Mesendoderm (in vitro differentiated cells): Measurements from ENCODE around the gene GIT1.

Experiments
- DNase-seq: peaks from one replicate; pipeline ENCODE4 v3.0.0; 2013
- H2AK5ac ChIP-seq: 2 replicates; pipeline ENCODE4 v1.6.1; 2013; ENCODE audit warnings: low read length, inconsistent platforms
- H2BK120ac ChIP-seq: 2 replicates; pipeline ENCODE4 v1.6.1; 2013; ENCODE audit warnings: low read depth, mild to moderate bottlenecking, low read length, moderate library complexity, mixed read lengths
- H2BK15ac ChIP-seq: replicated peaks from 2 replicates; pipeline ENCODE4 v1.6.1; 2013; ENCODE audit warnings: low read depth, mild to moderate bottlenecking, moderate library complexity
- H2BK5ac ChIP-seq: 2 replicates; pipeline ENCODE4 v1.6.1; 2013; ENCODE audit warnings: low read length, inconsistent platforms
- H3K18ac ChIP-seq: 2 replicates; pipeline ENCODE4 v1.6.1; 2013; ENCODE audit warnings: mild to moderate bottlenecking, low read length, mixed read lengths
- H3K23ac ChIP-seq: one replicate; pipeline ENCODE4 v1.6.1; 2013; ENCODE audit warnings: low read length
- H3K27ac ChIP-seq: 2 replicates; pipeline ENCODE4 v1.5.1; 2013; ENCODE audit warnings: low read depth, mild to moderate bottlenecking, inconsistent platforms, low read length, moderate library complexity
- H3K27me3 ChIP-seq: 2 replicates; pipeline ENCODE4 v1.6.1; 2013; ENCODE audit warnings: low read length, control low read depth, mild to moderate bottlenecking, inconsistent platforms; ENCODE audit not compliant: insufficient read depth, poor library complexity
- H3K36me3 ChIP-seq: 2 replicates; pipeline ENCODE4 v1.6.1; 2013; ENCODE audit warnings: low read length, inconsistent platforms; ENCODE audit not compliant: control insufficient read depth, insufficient read depth
- H3K4ac ChIP-seq: one replicate; pipeline ENCODE4 v1.6.1; 2013; ENCODE audit warnings: low read depth, mild to moderate bottlenecking, low read length, moderate library complexity
- H3K4me1 ChIP-seq: 2 replicates; pipeline ENCODE4 v1.6.1; 2013; ENCODE audit warnings: low read depth, low read length, inconsistent platforms; ENCODE audit not compliant: control insufficient read depth
- H3K4me2 ChIP-seq: 2 replicates; pipeline ENCODE4 v1.6.1; 2013; ENCODE audit warnings: low read length
- H3K4me3 ChIP-seq: 2 replicates; pipeline ENCODE4 v1.5.1; 2013; ENCODE audit warnings: mild to moderate bottlenecking, low read length
- H3K56ac ChIP-seq: one replicate; pipeline ENCODE4 v1.6.1; 2013; ENCODE audit warnings: low read length
- H3K79me1 ChIP-seq: 2 replicates; pipeline ENCODE4 v1.6.1; 2013; ENCODE audit warnings: low read length, inconsistent platforms
- H3K79me2 ChIP-seq: 2 replicates; pipeline ENCODE4 v1.6.1; 2013; ENCODE audit warnings: mild to moderate bottlenecking, low read length; ENCODE audit not compliant: control insufficient read depth, insufficient read depth
- H3K9ac ChIP-seq: 2 replicates; pipeline ENCODE4 v1.6.1; 2013; ENCODE audit warnings: low read length, inconsistent platforms
- H4K5ac ChIP-seq: one replicate; pipeline ENCODE4 v1.6.1; 2013; ENCODE audit warnings: low read length
- H4K8ac ChIP-seq: one replicate; pipeline ENCODE4 v1.6.1; 2013; ENCODE audit warnings: low read depth, mild to moderate bottlenecking, control low read depth, low read length, moderate library complexity
- WGBS: extraction: QIAGEN DNeasy Blood & Tissue Kit; methylation state at CpG from one replicate; pipeline ENCODE4 v1.1.7; 2013; ENCODE audit warnings: low lambda C conversion rate, missing lambda C conversion rate; ENCODE audit not compliant: insufficient coverage; ENCODE audit errors: extremely low coverage; 5-methylcytosine and 5-hydroxymethylcytosine counted together

GIT1 gene

DNA sequence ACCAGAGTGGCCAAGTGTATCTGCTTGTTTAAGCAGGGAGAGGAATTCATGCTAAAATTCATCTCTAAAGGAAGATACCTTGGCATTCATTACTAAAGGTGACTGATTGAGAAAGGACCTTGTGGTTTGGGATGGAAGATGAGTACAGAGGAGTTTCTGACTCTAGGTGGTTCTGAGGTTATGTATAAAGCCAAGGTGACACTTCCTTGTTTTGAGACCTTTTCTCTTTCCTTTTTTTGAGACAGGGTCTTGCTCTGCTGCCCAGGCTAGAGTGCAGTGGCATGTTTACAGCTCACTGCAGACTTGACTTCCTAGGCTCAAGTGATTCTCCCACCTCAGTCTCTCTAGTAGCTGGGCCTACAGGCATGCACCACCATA is 31.7 kb downstream of the GIT1 start:
- no peak overlapping the region for H3K4me2 ChIP-seq
- H3K23ac ChIP-seq = no peak overlapping the region
- no peaks in the 10 kb centered on the region for H3K79me1 ChIP-seq
- no peak overlapping the region for H3K9ac ChIP-seq
- no peak overlapping the region for H4K8ac ChIP-seq
- no peak overlapping the region for H3K56ac ChIP-seq
- H3K36me3 ChIP-seq = no peaks in the 10 kb centered on the region
- no peaks in the 10 kb centered on the region for H3K4me1 ChIP-seq
- no peak overlapping the region for H2AK5ac ChIP-seq
- no peaks in the 10 kb centered on the region for H3K27me3 ChIP-seq
- H3K4ac ChIP-seq = no peak overlapping the region
- DNase-seq = no peak
- no peak overlapping the region for H3K4me3 ChIP-seq
- H2BK15ac ChIP-seq = no peak overlapping the region
- no peak overlapping the region for H2BK5ac ChIP-seq
- no peak overlapping the region for H4K5ac ChIP-seq
- no peaks in the 10 kb centered on the region for H3K79me2 ChIP-seq
- H3K18ac ChIP-seq = no peak overlapping the region
- H2BK120ac ChIP-seq = no peak overlapping the region
- H3K27ac ChIP-seq = no peak overlapping the region

GRCh38 chr17:29557085-29557738 is 32.2 kb downstream of the GIT1 start:
- no peak overlapping the region for H3K4me3 ChIP-seq
- H3K79me2 ChIP-seq = no peaks in the 10 kb centered on the region
- no peaks in the 10 kb centered on the region for H3K36me3 ChIP-seq
- no peak overlapping the region for H2BK120ac ChIP-seq
- no peak overlapping the region for H3K56ac ChIP-seq
- no peak overlapping the region for H3K23ac ChIP-seq
- H3K18ac ChIP-seq = no peak overlapping the region
- no peak overlapping the region for H4K5ac ChIP-seq
- no peak overlapping the region for H2AK5ac ChIP-seq
- H3K27me3 ChIP-seq = no peaks in the 10 kb centered on the region
- no peak for DNase-seq
- H3K4me2 ChIP-seq = no peak overlapping the region
- H4K8ac ChIP-seq = no peak overlapping the region
- no peak overlapping the region for H2BK15ac ChIP-seq
- H3K79me1 ChIP-seq = no peaks in the 10 kb centered on the region
- no peak overlapping the region for H3K27ac ChIP-seq
- WGBS = no CpG with 5 or more reads among the region's 1 CpG
- H3K4me1 ChIP-seq = no peaks in the 10 kb centered on the region
- H3K4ac ChIP-seq = no peak overlapping the region
- no peak overlapping the region for H2BK5ac ChIP-seq
- no peak overlapping the region for H3K9ac ChIP-seq

DNA sequence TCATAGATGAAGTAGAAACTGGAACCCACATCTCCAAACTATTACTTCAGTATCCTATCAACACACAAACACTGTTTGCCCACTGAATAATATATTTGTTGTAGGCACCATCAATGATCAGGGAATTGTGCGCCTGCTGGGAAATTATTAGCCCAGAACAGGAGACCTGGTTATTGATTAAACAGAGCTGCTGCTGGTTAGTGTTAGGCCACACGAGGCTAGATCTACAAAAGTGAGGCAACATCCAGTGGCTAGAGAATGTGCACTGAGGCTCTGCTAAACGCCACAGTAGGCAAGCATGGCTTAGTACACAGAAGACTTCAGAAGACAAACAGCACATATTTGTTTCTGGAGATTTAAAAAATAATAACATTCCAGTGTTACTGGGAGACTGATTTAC is 33.6 kb downstream of the GIT1 start:
- Histone ChIP-seq H2BK120ac (no peak overlapping the region), H2AK5ac (no peak overlapping the region), H3K18ac (no peak overlapping the region), H2BK15ac (no peak overlapping the region), H3K4me3 (no peak overlapping the region), H3K23ac (no peak overlapping the region), H3K36me3 (no peaks in the 10 kb centered on the region), H3K4me1 (no peaks in the 10 kb centered on the region), H3K27ac (no peak overlapping the region), H4K5ac (no peak overlapping the region), H2BK5ac (no peak overlapping the region), H3K4me2 (no peak overlapping the region), H3K27me3 (no peaks in the 10 kb centered on the region), H3K9ac (no peak overlapping the region), H3K56ac (no peak overlapping the region), H3K79me1 (no peaks in the 10 kb centered on the region), H4K8ac (no peak overlapping the region), H3K4ac (no peak overlapping the region), H3K79me2 (no peaks in the 10 kb centered on the region)
- WGBS = no CpG with 5 or more reads among the region's 3 CpGs
- DNase-seq = no peak

- Histone ChIP-seq H3K9ac (no peak overlapping the region), H3K27ac (no peak overlapping the region), H2BK15ac (no peak overlapping the region), H2BK5ac (no peak overlapping the region), H3K36me3 (no peaks in the 10 kb centered on the region), H3K4ac (no peak overlapping the region), H4K5ac (no peak overlapping the region), H3K4me3 (no peak overlapping the region), H3K18ac (no peak overlapping the region), H3K79me1 (no peaks in the 10 kb centered on the region), H3K56ac (no peak overlapping the region), H4K8ac (no peak overlapping the region), H3K4me1 (no peaks in the 10 kb centered on the region), H3K79me2 (no peaks in the 10 kb centered on the region), H3K4me2 (no peak overlapping the region), H3K23ac (no peak overlapping the region), H2BK120ac (no peak overlapping the region), H2AK5ac (no peak overlapping the region), H3K27me3 (no peaks in the 10 kb centered on the region)
- no CpG with 5 or more reads among the region's 5 CpGs for WGBS
- no peak for DNase-seq
Observed at GRCh38 chr17:29549177-29549923, 40.1 kb downstream of the GIT1 start.

GRCh38 chr17:29546830-29547229 is 42.6 kb downstream of the GIT1 start:
- no peak for DNase-seq
- no peak overlapping the region for H3K4me2 ChIP-seq
- H2BK5ac ChIP-seq = no peak overlapping the region
- H3K79me1 ChIP-seq = no peaks in the 10 kb centered on the region
- H3K4me1 ChIP-seq = no peaks in the 10 kb centered on the region
- peaks cover 2% of the 10 kb centered on the region for H3K36me3 ChIP-seq
- H3K79me2 ChIP-seq = no peaks in the 10 kb centered on the region
- H3K4ac ChIP-seq = no peak overlapping the region
- no peak overlapping the region for H3K9ac ChIP-seq
- no peak overlapping the region for H2AK5ac ChIP-seq
- H4K8ac ChIP-seq = no peak overlapping the region
- H3K27ac ChIP-seq = no peak overlapping the region
- H3K27me3 ChIP-seq = no peaks in the 10 kb centered on the region
- no peak overlapping the region for H3K18ac ChIP-seq
- H3K23ac ChIP-seq = no peak overlapping the region
- no peak overlapping the region for H3K4me3 ChIP-seq
- no peak overlapping the region for H4K5ac ChIP-seq
- no peak overlapping the region for H2BK15ac ChIP-seq
- no peak overlapping the region for H3K56ac ChIP-seq
- WGBS = no CpG with 5 or more reads among the region's 1 CpG
- no peak overlapping the region for H2BK120ac ChIP-seq

- H3K4me2 ChIP-seq = no peak overlapping the region
- no peak overlapping the region for H2BK15ac ChIP-seq
- no peak overlapping the region for H4K8ac ChIP-seq
- H3K56ac ChIP-seq = no peak overlapping the region
- no peak overlapping the region for H3K18ac ChIP-seq
- H2AK5ac ChIP-seq = no peak overlapping the region
- no peak overlapping the region for H3K9ac ChIP-seq
- H3K4me3 ChIP-seq = no peak overlapping the region
- H3K79me2 ChIP-seq = no peaks in the 10 kb centered on the region
- H3K27ac ChIP-seq = no peak overlapping the region
- no CpG with 5 or more reads among the region's 1 CpG for WGBS
- no peak overlapping the region for H4K5ac ChIP-seq
- DNase-seq = no peak
- H3K27me3 ChIP-seq = no peaks in the 10 kb centered on the region
- H3K23ac ChIP-seq = no peak overlapping the region
- H3K79me1 ChIP-seq = no peaks in the 10 kb centered on the region
- H3K4ac ChIP-seq = no peak overlapping the region
- no peak overlapping the region for H2BK5ac ChIP-seq
- no peak overlapping the region for H2BK120ac ChIP-seq
- no peaks in the 10 kb centered on the region for H3K4me1 ChIP-seq
- H3K36me3 ChIP-seq = peaks cover 2% of the 10 kb centered on the region
Observed at GRCh38 chr17:29546085-29546484, 43.4 kb downstream of the GIT1 start.
